Measurements from ENCODE around the gene TBX6. TPM values are rescaled to one million over a fixed set of nuclear protein-coding genes. Genes with fewer than 3 reads are reported as not detected.

Gene TBX6
- polyA plus RNA-seq, 3 donors from 2014 or later, result not detected

- Mint-ChIP-seq H3K36me3 (peaks cover 0 to 14% (median 4%) of the 10 kb centered on the region in 3 donors), H3K27ac (peak overlapping the region; percentile 87 to 99 (median 97)), H3K4me1 (peaks cover 40 to 46% of the 10 kb centered on the region in 2 donors), H3K9me3 (no peaks in the 10 kb centered on the region), H3K27me3 (ENCODE audit: low read depth in 3 of 3) (peaks cover 7 to 16% (median 9%) of the 10 kb centered on the region in 3 donors), H3K4me3 (peak overlapping the region; percentile 89 to 96 (median 94))
- DNase-seq, result peak in 1 of 3 donors; percentile 11
Measured at GRCh38 chr16:30076276-30076791, 15.4 kb downstream of the TBX6 start.

- Mint-ChIP-seq H3K9me3 (no peaks in the 10 kb centered on the region), H3K4me1 (peaks cover 40 to 46% of the 10 kb centered on the region in 2 donors), H3K27ac (peak within 1 kb of the TSS; percentile 93 to 99 (median 98)), H3K36me3 (peaks cover 0 to 17% (median 4%) of the 10 kb centered on the region in 3 donors), H3K4me3 (peak within 1 kb of the TSS; percentile 89 to 96 (median 94)), H3K27me3 (ENCODE audit: low read depth in 3 of 3) (peaks cover 7 to 16% (median 9%) of the 10 kb centered on the region in 3 donors)
- DNase-seq, result peak; percentile 92 to 93 (median 93)
Measured at GRCh38 chr16:30075503-30076275, 16.0 kb downstream of the TBX6 start, which contains the start of gene PPP4C. PPP4C (plus strand) TSS chr16:30075994; CDS start chr16:30076378, 384 bp downstream.

GRCh38 chr16:30070490-30070889, 21.2 kb downstream of the TBX6 start:
- Mint-ChIP-seq H3K4me3 (no peak overlapping the region), H3K27me3 (ENCODE audit: low read depth in 3 of 3) (peaks cover 2 to 20% (median 5%) of the 10 kb centered on the region in 3 donors), H3K4me1 (peaks cover 31 to 33% of the 10 kb centered on the region in 2 donors), H3K27ac (peak overlapping the region in 2 of 6 donors; percentile 36 to 49), H3K9me3 (no peaks in the 10 kb centered on the region), H3K36me3 (peaks cover 7 to 29% (median 12%) of the 10 kb centered on the region in 3 donors)
- DNase-seq, result no peak

GRCh38 chr16:30069611-30070462, 21.9 kb downstream of the TBX6 start:
- Mint-ChIP-seq H3K36me3 (peaks cover 7 to 29% (median 12%) of the 10 kb centered on the region in 3 donors), H3K4me1 (peaks cover 25 to 29% of the 10 kb centered on the region in 2 donors), H3K27me3 (ENCODE audit: low read depth in 3 of 3) (peaks cover 4 to 21% (median 6%) of the 10 kb centered on the region in 3 donors), H3K9me3 (no peaks in the 10 kb centered on the region), H3K27ac (peak overlapping the region in 4 of 6 donors; percentile 19 to 49 (median 42)), H3K4me3 (peak overlapping the region in 1 of 5 donors; percentile 33)
- no peak for DNase-seq

GRCh38 chr16:30068750-30069610, 22.7 kb downstream of the TBX6 start:
- no peaks in the 10 kb centered on the region for H3K9me3 Mint-ChIP-seq
- H3K4me1 Mint-ChIP-seq, result peaks cover 26 to 29% of the 10 kb centered on the region in 2 donors
- DNase-seq, result peak; percentile 55 to 57 (median 56)
- H3K27ac Mint-ChIP-seq, result peak overlapping the region; percentile 66 to 89 (median 85)
- H3K36me3 Mint-ChIP-seq, result peaks cover 7 to 29% (median 12%) of the 10 kb centered on the region in 3 donors
- peak overlapping the region; percentile 40 to 70 (median 59) for H3K4me3 Mint-ChIP-seq
- peaks cover 6 to 21% (median 12%) of the 10 kb centered on the region in 3 donors for H3K27me3 Mint-ChIP-seq (ENCODE audit: low read depth in 3 of 3)

- Mint-ChIP-seq H3K4me3 (peak overlapping the region; percentile 40 to 70 (median 59)), H3K9me3 (no peaks in the 10 kb centered on the region), H3K4me1 (peaks cover 30 to 36% of the 10 kb centered on the region in 2 donors), H3K36me3 (peaks cover 7 to 29% (median 12%) of the 10 kb centered on the region in 3 donors), H3K27ac (peak overlapping the region; percentile 66 to 89 (median 81)), H3K27me3 (ENCODE audit: low read depth in 3 of 3) (peaks cover 6 to 22% (median 13%) of the 10 kb centered on the region in 3 donors)
- no peak for DNase-seq
Measured at GRCh38 chr16:30068333-30068732, 23.4 kb downstream of the TBX6 start.

GRCh38 chr16:30067584-30067916, 24.2 kb downstream of the TBX6 start:
- Mint-ChIP-seq H3K27ac (peak overlapping the region; percentile 69 to 99 (median 97)), H3K36me3 (peaks cover 7 to 29% (median 12%) of the 10 kb centered on the region in 3 donors), H3K4me1 (peaks cover 30 to 38% of the 10 kb centered on the region in 2 donors)

GRCh38 chr16:30066761-30067583, 24.8 kb downstream of the TBX6 start:
- Mint-ChIP-seq H3K9me3 (no peaks in the 10 kb centered on the region), H3K4me1 (peaks cover 30 to 38% of the 10 kb centered on the region in 2 donors), H3K36me3 (peaks cover 7 to 26% (median 10%) of the 10 kb centered on the region in 3 donors), H3K4me3 (peak overlapping the region; percentile 98 to 99 (median 99)), H3K27ac (peak overlapping the region; percentile 96 to 99 (median 98)), H3K27me3 (ENCODE audit: low read depth in 3 of 3) (peaks cover 6 to 20% (median 13%) of the 10 kb centered on the region in 3 donors)
- DNase-seq, result peak in 1 of 3 donors; percentile 29

More at GRCh38 chr16:30067584-30067916, 24.2 kb downstream of the TBX6 start:
- Mint-ChIP-seq H3K9me3 (no peaks in the 10 kb centered on the region), H3K4me3 (peak overlapping the region in 4 of 5 donors; percentile 58 to 99 (median 81)), H3K27me3 (ENCODE audit: low read depth in 3 of 3) (peaks cover 6 to 22% (median 13%) of the 10 kb centered on the region in 3 donors)
- no peak for DNase-seq

GRCh38 chr16:30065943-30066760, 25.6 kb downstream of the TBX6 start:
- H3K4me3 Mint-ChIP-seq, result peak overlapping the region; percentile 98 to 99 (median 99)

GRCh38 chr16:30065102-30065942, 26.4 kb downstream of the TBX6 start, which contains the start of gene ALDOA:
ALDOA (plus strand) TSS chr16:30065760; CDS start chr16:30066898, 1,138 bp downstream.
- H3K36me3 Mint-ChIP-seq, result peaks cover 7 to 17% (median 8%) of the 10 kb centered on the region in 3 donors
- H3K4me3 Mint-ChIP-seq, result peak within 1 kb of the TSS; percentile 98 to 99 (median 99)
- H3K27ac Mint-ChIP-seq, result peak within 1 kb of the TSS; percentile 96 to 99 (median 98)
- H3K27me3 Mint-ChIP-seq (ENCODE audit: low read depth in 3 of 3), result peaks cover 6 to 20% (median 13%) of the 10 kb centered on the region in 3 donors
- H3K9me3 Mint-ChIP-seq, result no peaks in the 10 kb centered on the region
- peaks cover 30 to 38% of the 10 kb centered on the region in 2 donors for H3K4me1 Mint-ChIP-seq
- peak; percentile 95 to 97 (median 97) for DNase-seq

More at GRCh38 chr16:30065943-30066760, 25.6 kb downstream of the TBX6 start:
- H3K27ac Mint-ChIP-seq, result peak overlapping the region; percentile 96 to 99 (median 98)
- H3K27me3 Mint-ChIP-seq (ENCODE audit: low read depth in 3 of 3), result peaks cover 6 to 20% (median 13%) of the 10 kb centered on the region in 3 donors
- no peaks in the 10 kb centered on the region for H3K9me3 Mint-ChIP-seq
- DNase-seq, result no peak
- H3K4me1 Mint-ChIP-seq, result peaks cover 30 to 38% of the 10 kb centered on the region in 2 donors
- peaks cover 7 to 21% (median 8%) of the 10 kb centered on the region in 3 donors for H3K36me3 Mint-ChIP-seq

Data from immature natural killer cell (primary cell).